ENCODE results near the gene GDF2.

Gene GDF2

DNA sequence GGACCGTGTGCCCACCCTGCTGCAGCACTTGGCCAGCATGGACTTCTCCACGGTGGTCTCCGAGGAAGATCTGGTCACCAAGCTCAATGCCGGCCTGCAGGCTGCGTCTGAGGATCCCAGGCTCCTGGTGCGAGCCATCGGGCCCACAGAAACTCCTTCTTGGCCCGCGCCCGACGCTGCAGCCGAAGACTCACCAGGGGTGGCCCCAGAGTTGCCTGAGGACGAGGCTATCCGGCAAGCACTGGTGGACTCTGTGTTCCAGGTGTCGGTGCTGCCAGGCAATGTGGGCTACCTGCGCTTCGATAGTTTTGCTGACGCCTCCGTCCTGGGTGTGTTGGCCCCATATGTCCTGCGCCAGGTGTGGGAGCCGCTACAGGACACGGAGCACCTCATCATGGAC is 27.3 kb downstream of the GDF2 start:
- no peak overlapping the region for H3K4me3 ChIP-seq (replicated peaks; ENCODE audit: low read depth, low read length)
- TF ChIP-seq, protein P1, sequence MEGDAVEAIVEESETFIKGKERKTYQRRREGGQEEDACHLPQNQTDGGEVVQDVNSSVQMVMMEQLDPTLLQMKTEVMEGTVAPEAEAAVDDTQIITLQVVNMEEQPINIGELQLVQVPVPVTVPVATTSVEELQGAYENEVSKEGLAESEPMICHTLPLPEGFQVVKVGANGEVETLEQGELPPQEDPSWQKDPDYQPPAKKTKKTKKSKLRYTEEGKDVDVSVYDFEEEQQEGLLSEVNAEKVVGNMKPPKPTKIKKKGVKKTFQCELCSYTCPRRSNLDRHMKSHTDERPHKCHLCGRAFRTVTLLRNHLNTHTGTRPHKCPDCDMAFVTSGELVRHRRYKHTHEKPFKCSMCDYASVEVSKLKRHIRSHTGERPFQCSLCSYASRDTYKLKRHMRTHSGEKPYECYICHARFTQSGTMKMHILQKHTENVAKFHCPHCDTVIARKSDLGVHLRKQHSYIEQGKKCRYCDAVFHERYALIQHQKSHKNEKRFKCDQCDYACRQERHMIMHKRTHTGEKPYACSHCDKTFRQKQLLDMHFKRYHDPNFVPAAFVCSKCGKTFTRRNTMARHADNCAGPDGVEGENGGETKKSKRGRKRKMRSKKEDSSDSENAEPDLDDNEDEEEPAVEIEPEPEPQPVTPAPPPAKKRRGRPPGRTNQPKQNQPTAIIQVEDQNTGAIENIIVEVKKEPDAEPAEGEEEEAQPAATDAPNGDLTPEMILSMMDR (IDR thresholded peaks at IDR 0.05; ENCODE audit: low read depth, low read length, missing control alignments) = no peak
- DNase-seq (ENCODE audit: extremely low read depth, low read depth) = no peak

DNA sequence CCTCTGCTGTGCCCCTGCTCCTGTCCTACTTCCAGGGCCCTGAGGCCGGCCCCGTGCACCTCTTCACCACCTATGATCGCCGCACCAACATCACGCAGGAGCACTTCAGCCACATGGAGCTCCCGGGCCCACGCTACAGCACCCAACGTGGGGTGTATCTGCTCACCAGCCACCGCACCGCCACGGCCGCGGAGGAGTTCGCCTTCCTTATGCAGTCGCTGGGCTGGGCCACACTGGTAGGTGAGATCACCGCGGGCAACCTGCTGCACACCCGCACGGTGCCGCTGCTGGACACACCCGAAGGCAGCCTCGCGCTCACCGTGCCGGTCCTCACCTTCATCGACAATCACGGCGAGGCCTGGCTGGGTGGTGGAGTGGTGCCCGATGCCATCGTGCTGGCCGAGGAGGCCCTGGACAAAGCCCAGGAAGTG is 27.7 kb downstream of the GDF2 start:
- TF ChIP-seq, protein P1 (IDR thresholded peaks at IDR 0.05; ENCODE audit: low read depth, low read length, missing control alignments) = no peak
- no peak for DNase-seq (ENCODE audit: extremely low read depth, low read depth)
- no peak overlapping the region for H3K4me3 ChIP-seq (replicated peaks; ENCODE audit: low read depth, low read length)

DNA sequence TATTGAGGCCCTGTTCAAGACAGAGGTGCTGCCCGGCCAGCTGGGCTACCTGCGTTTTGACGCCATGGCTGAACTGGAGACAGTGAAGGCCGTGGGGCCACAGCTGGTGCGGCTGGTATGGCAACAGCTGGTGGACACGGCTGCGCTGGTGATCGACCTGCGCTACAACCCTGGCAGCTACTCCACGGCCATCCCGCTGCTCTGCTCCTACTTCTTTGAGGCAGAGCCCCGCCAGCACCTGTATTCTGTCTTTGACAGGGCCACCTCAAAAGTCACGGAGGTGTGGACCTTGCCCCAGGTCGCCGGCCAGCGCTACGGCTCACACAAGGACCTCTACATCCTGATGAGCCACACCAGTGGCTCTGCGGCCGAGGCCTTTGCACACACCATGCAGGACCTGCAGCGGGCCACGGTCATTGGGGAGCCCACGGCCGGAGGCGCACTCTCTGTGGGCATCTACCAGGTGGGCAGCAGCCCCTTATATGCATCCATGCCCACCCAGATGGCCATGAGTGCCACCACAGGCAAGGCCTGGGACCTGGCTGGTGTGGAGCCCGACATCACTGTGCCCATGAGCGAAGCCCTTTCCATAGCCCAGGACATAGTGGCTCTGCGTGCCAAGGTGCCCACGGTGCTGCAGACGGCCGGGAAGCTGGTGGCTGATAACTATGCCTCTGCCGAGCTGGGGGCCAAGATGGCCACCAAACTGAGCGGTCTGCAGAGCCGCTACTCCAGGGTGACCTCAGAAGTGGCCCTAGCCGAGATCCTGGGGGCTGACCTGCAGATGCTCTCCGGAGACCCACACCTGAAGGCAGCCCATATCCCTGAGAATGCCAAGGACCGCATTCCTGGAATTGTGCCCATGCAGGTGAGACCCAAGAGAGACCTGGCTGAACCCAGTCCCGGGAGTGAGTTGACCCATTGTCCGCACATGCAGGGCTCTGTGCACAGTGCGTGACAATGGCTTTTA is 28.7 kb downstream of the GDF2 start:
- no peak overlapping the region for H3K4me3 ChIP-seq (replicated peaks; ENCODE audit: low read depth, low read length)
- TF ChIP-seq, protein P1 (IDR thresholded peaks at IDR 0.05; ENCODE audit: low read depth, low read length, missing control alignments) = no peak
- DNase-seq (ENCODE audit: extremely low read depth, low read depth) = no peak

DNA sequence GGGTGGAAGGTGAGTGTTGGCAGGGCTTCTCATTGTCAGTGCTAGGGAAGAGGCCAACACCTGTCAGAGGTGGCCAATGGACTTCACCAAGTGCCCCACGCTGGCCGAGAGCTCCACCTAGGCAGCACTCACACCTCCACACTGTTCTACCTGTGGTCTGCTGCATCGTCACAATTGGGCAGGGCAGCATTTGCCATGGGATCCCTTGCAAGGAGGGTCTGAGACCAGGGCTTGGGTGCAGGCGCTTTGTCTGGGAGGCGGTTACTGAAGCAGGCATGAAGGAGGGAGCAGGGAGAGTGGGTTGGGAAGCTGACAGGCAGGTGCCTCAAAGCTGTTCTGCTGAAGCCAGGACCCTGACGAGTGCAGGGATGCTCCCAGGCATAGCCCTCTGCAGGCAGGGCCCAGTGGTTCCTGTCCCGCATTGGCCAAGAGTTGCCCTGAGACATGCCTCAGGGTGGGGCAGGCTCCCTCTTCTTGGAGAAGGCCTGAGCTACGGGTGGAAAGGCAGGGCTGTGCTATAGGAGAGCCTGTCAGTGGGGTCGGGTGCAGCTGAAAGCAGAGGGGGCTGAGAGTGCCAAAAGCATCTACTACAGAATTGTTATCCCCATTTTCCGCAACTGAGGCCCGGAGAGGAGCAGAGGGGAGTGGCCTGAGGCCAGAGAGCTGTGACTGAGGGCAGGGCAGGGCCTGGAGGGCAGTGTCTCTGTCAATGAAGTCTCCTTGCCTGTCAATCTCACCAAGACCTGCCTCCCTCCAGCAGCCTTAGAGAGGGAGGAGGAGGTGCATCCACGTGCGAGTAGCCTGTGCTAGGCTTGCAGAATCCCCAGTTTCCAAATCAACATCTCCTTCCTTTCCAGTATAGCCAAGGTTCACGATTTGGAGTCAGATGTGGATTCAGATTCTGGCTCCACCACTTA is 29.9 kb downstream of the GDF2 start:
- TF ChIP-seq, protein P1 (IDR thresholded peaks at IDR 0.05; ENCODE audit: low read depth, low read length, missing control alignments) = no peak
- DNase-seq (ENCODE audit: extremely low read depth, low read depth) = no peak
- H3K4me3 ChIP-seq (replicated peaks; ENCODE audit: low read depth, low read length) = no peak overlapping the region

DNA sequence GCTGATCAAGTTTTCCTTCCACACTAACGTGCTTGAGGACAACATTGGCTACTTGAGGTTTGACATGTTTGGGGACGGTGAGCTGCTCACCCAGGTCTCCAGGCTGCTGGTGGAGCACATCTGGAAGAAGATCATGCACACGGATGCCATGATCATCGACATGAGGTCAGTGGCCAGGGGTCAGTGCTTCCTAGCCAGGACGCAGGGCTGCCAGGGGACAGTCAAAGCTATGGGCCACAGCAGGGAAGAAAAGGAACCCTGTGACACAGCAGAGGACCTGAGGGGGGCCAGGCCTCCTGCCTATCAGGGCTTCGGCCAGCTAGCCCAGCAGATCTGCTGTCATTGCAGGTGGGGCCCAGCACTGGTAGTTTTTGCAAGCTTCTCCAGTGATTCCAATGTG is 31.1 kb downstream of the GDF2 start:
- H3K4me3 ChIP-seq (replicated peaks; ENCODE audit: low read depth, low read length) = no peak overlapping the region
- TF ChIP-seq, protein P1 (IDR thresholded peaks at IDR 0.05; ENCODE audit: low read depth, low read length, missing control alignments) = no peak
- DNase-seq (ENCODE audit: extremely low read depth, low read depth) = no peak

DNA sequence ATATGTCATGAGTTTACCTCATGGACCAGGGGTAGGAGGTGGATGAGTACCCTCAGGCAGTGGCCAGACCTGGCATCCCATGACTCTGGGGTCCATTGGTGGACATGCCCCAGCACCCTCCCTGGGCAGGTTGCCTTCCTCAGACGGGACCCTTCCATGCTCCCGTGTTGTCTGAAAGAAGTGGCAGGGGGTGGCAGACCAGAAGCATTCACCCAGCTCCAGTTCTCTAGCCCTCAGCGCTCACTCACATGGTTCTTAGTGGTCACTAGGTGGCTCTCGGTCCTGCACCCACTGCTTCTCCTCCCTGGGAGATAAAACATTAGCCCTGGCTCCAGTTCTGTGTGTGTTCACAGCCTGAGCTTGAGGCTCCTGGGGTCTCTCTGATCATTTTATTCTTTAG is 31.9 kb downstream of the GDF2 start:
- no peak overlapping the region for H3K4me3 ChIP-seq (replicated peaks; ENCODE audit: low read depth, low read length)
- DNase-seq (ENCODE audit: extremely low read depth, low read depth) = no peak
- TF ChIP-seq, protein P1 (IDR thresholded peaks at IDR 0.05; ENCODE audit: low read depth, low read length, missing control alignments) = no peak

Data from HFF-Myc (cell line).